Activated naive CD4-positive, alpha-beta T cell treated with anti-CD3 and anti-CD28 coated beads, Interleukin-2, amount 10 ng/mL, durations not matched to agents 7 days and 5 days (primary cell): ENCODE measurements around the gene MYO1D.
"Not testable (repeated sequence)": the region's sequence is repeated elsewhere in the genome, so short reads cannot be mapped to it uniquely, and the experiment has no call there.

Experiments used
- CTCF ChIA-PET: fragments of 350-600 bp; sonication (Branson Sonifier 250); formaldehyde crosslinking; loops from one replicate; lab custom pipeline; 2021; ENCODE audit warnings: antibody characterized with exemption; lab: Charles Lee
- DNase-seq: peaks from one replicate; pipeline ENCODE4 v3.0.0-alpha.2; 2020
- H3K27ac Mint-ChIP-seq: one replicate; pipeline ENCODE4 v1.8.0; 2021; ENCODE audit warnings: mild to moderate bottlenecking, moderate library complexity, mixed read lengths
- H3K27me3 Mint-ChIP-seq: one replicate; pipeline ENCODE4 v1.8.0; 2021; ENCODE audit warnings: mild to moderate bottlenecking, mixed read lengths
- H3K36me3 Mint-ChIP-seq: one replicate; pipeline ENCODE4 v1.8.0; 2021; ENCODE audit warnings: mixed read lengths
- H3K4me1 Mint-ChIP-seq: one replicate; pipeline ENCODE4 v1.8.0; 2021; ENCODE audit warnings: mixed read lengths
- H3K4me3 Mint-ChIP-seq: one replicate; pipeline ENCODE4 v1.8.0; 2021; ENCODE audit warnings: mild to moderate bottlenecking, moderate library complexity, mixed read lengths
- H3K9me3 Mint-ChIP-seq: one replicate; pipeline ENCODE4 v1.8.0; 2021; ENCODE audit warnings: mixed read lengths

The MYO1D gene

GRCh38 chr17:32876417-32877163 lies at the start of gene MYO1D:
Gene MYO1D, minus strand, starts transcription at chr17:32877124. Its CDS starts 252 bp downstream, at chr17:32876872.
- Mint-ChIP-seq H3K9me3 (no peaks in the 10 kb centered on the region), H3K4me3 (peak within 1 kb of the TSS; percentile 84), H3K27me3 (peaks cover 30% of the 10 kb centered on the region), H3K36me3 (no peaks in the 10 kb centered on the region), H3K4me1 (peaks cover 13% of the 10 kb centered on the region), H3K27ac (peak within 1 kb of the TSS; percentile 75)
- CTCF ChIA-PET: interaction anchor here (0.8 to 6.2 kb wide), 27 partner anchors 9 to 432 kb away, joined by 3 to 99 read pairs (median 4); partner anchors contain the start of gene PSMD11
- peak; percentile 74 for DNase-seq

- Mint-ChIP-seq H3K9me3 (no peaks in the 10 kb centered on the region), H3K27me3 (peaks cover 22% of the 10 kb centered on the region), H3K4me1 (no peaks in the 10 kb centered on the region), H3K27ac (no peak overlapping the region), H3K4me3 (no peak overlapping the region), H3K36me3 (no peaks in the 10 kb centered on the region)
- CTCF ChIA-PET: no interaction called here
- no peak for DNase-seq
Measured at GRCh38 chr17:32926183-32926582, 49.3 kb upstream of the MYO1D start.

GRCh38 chr17:32923905-32924304 lies 47.0 kb upstream of the MYO1D start:
- H3K9me3 Mint-ChIP-seq, H3K4me1 Mint-ChIP-seq, H3K36me3 Mint-ChIP-seq, H3K4me3 Mint-ChIP-seq, H3K27ac Mint-ChIP-seq, DNase-seq, CTCF ChIA-PET: not testable (repeated sequence)
- H3K27me3 Mint-ChIP-seq: peaks cover 22% of the 10 kb centered on the region

GRCh38 chr17:32921017-32921416 lies 44.1 kb upstream of the MYO1D start:
- Mint-ChIP-seq H3K4me3 (no peak overlapping the region), H3K4me1 (peaks cover 5% of the 10 kb centered on the region), H3K9me3 (no peaks in the 10 kb centered on the region), H3K27me3 (peaks cover 5% of the 10 kb centered on the region), H3K36me3 (no peaks in the 10 kb centered on the region), H3K27ac (no peak overlapping the region)
- CTCF ChIA-PET: interaction anchor here (1.0 kb wide), 1 partner anchor 138 kb away, joined by 3 read pairs; no protein-coding TSS in a partner anchor
- no peak for DNase-seq

- no peaks in the 10 kb centered on the region for H3K27me3 Mint-ChIP-seq
- no peak overlapping the region for H3K27ac Mint-ChIP-seq
- no peak for DNase-seq
- H3K36me3 Mint-ChIP-seq: no peaks in the 10 kb centered on the region
- no peaks in the 10 kb centered on the region for H3K9me3 Mint-ChIP-seq
- no peak overlapping the region for H3K4me3 Mint-ChIP-seq
- CTCF ChIA-PET: interaction anchor here (0.6 to 1.0 kb wide), 2 partner anchors 10 to 137 kb away, joined by 3 read pairs; no protein-coding TSS in a partner anchor
- H3K4me1 Mint-ChIP-seq: peaks cover 10% of the 10 kb centered on the region
Measured at GRCh38 chr17:32920293-32920692, 43.4 kb upstream of the MYO1D start.

GRCh38 chr17:32919876-32920275 lies 43.0 kb upstream of the MYO1D start:
- not testable (repeated sequence) for H3K4me3 Mint-ChIP-seq, H3K9me3 Mint-ChIP-seq
- peaks cover 15% of the 10 kb centered on the region for H3K4me1 Mint-ChIP-seq

GRCh38 chr17:32917842-32918241 lies 40.9 kb upstream of the MYO1D start:
- no peak overlapping the region for H3K27ac Mint-ChIP-seq
- CTCF ChIA-PET: no interaction called here

More at GRCh38 chr17:32919876-32920275, 43.0 kb upstream of the MYO1D start:
- not testable (repeated sequence) for H3K36me3 Mint-ChIP-seq, H3K27me3 Mint-ChIP-seq, DNase-seq, H3K27ac Mint-ChIP-seq
- CTCF ChIA-PET: interaction anchor here (1.0 kb wide), 1 partner anchor 137 kb away, joined by 3 read pairs; no protein-coding TSS in a partner anchor

GRCh38 chr17:32917081-32917480 lies 40.2 kb upstream of the MYO1D start:
- Mint-ChIP-seq H3K4me3 (no peak overlapping the region), H3K27ac (no peak overlapping the region), H3K36me3 (no peaks in the 10 kb centered on the region), H3K4me1 (peaks cover 16% of the 10 kb centered on the region), H3K9me3 (no peaks in the 10 kb centered on the region), H3K27me3 (peaks cover 4% of the 10 kb centered on the region)
- DNase-seq: no peak
- CTCF ChIA-PET: interaction anchor here (1.0 to 2.5 kb wide), 2 partner anchors 40 to 134 kb away, joined by 4 to 6 read pairs; partner anchors contain the start of gene MYO1D

More at GRCh38 chr17:32917842-32918241, 40.9 kb upstream of the MYO1D start:
- H3K36me3 Mint-ChIP-seq: no peaks in the 10 kb centered on the region
- H3K4me3 Mint-ChIP-seq: no peak overlapping the region
- no peaks in the 10 kb centered on the region for H3K9me3 Mint-ChIP-seq
- DNase-seq: no peak
- H3K4me1 Mint-ChIP-seq: peaks cover 16% of the 10 kb centered on the region
- no peaks in the 10 kb centered on the region for H3K27me3 Mint-ChIP-seq

GRCh38 chr17:32916134-32916533 lies 39.2 kb upstream of the MYO1D start:
- H3K9me3 Mint-ChIP-seq: no peaks in the 10 kb centered on the region
- no peak overlapping the region for H3K27ac Mint-ChIP-seq
- no peak for DNase-seq
- peaks cover 4% of the 10 kb centered on the region for H3K27me3 Mint-ChIP-seq
- H3K36me3 Mint-ChIP-seq: no peaks in the 10 kb centered on the region
- peaks cover 16% of the 10 kb centered on the region for H3K4me1 Mint-ChIP-seq
- no peak overlapping the region for H3K4me3 Mint-ChIP-seq
- CTCF ChIA-PET: interaction anchor here (1.0 to 2.5 kb wide), 3 partner anchors 39 to 133 kb away, joined by 4 to 6 read pairs (median 6); partner anchors contain the start of gene MYO1D

GRCh38 chr17:32915245-32915644 lies 38.3 kb upstream of the MYO1D start:
- Mint-ChIP-seq H3K36me3 (no peaks in the 10 kb centered on the region), H3K4me1 (peaks cover 16% of the 10 kb centered on the region), H3K27ac (no peak overlapping the region), H3K4me3 (no peak overlapping the region), H3K27me3 (peaks cover 4% of the 10 kb centered on the region), H3K9me3 (no peaks in the 10 kb centered on the region)
- CTCF ChIA-PET: interaction anchor here (0.7 to 2.5 kb wide), 6 partner anchors 18 to 159 kb away, joined by 3 to 9 read pairs (median 5); partner anchors contain the start of gene MYO1D
- DNase-seq: no peak

- DNase-seq: no peak
- Mint-ChIP-seq H3K27ac (no peak overlapping the region), H3K4me3 (no peak overlapping the region), H3K4me1 (peaks cover 16% of the 10 kb centered on the region), H3K9me3 (no peaks in the 10 kb centered on the region), H3K27me3 (peaks cover 4% of the 10 kb centered on the region), H3K36me3 (no peaks in the 10 kb centered on the region)
- CTCF ChIA-PET: interaction anchor here (0.9 to 2.0 kb wide), 4 partner anchors 17 to 158 kb away, joined by 3 to 9 read pairs (median 5); no protein-coding TSS in a partner anchor
Measured at GRCh38 chr17:32914181-32914580, 37.3 kb upstream of the MYO1D start.

GRCh38 chr17:32913593-32913992 lies 36.7 kb upstream of the MYO1D start:
- no peak for DNase-seq
- no peaks in the 10 kb centered on the region for H3K9me3 Mint-ChIP-seq
- CTCF ChIA-PET: interaction anchor here (1.0 to 2.0 kb wide), 2 partner anchors 24 to 37 kb away, joined by 4 to 9 read pairs; partner anchors contain the start of gene MYO1D
- no peak overlapping the region for H3K4me3 Mint-ChIP-seq
- no peak overlapping the region for H3K27ac Mint-ChIP-seq
- H3K4me1 Mint-ChIP-seq: peaks cover 16% of the 10 kb centered on the region
- H3K27me3 Mint-ChIP-seq: peaks cover 9% of the 10 kb centered on the region
- no peaks in the 10 kb centered on the region for H3K36me3 Mint-ChIP-seq

- no peak for DNase-seq
- H3K4me3 Mint-ChIP-seq: no peak overlapping the region
- H3K36me3 Mint-ChIP-seq: no peaks in the 10 kb centered on the region
- H3K27me3 Mint-ChIP-seq: peaks cover 19% of the 10 kb centered on the region
- H3K27ac Mint-ChIP-seq: no peak overlapping the region
- H3K4me1 Mint-ChIP-seq: peaks cover 16% of the 10 kb centered on the region
- CTCF ChIA-PET: interaction anchor here (0.6 to 1.3 kb wide), 5 partner anchors 27 to 141 kb away, joined by 3 to 8 read pairs (median 4); partner anchors contain the start of gene MYO1D
- no peaks in the 10 kb centered on the region for H3K9me3 Mint-ChIP-seq
Measured at GRCh38 chr17:32912218-32912897, 35.4 kb upstream of the MYO1D start.

- no peaks in the 10 kb centered on the region for H3K36me3 Mint-ChIP-seq
- H3K4me1 Mint-ChIP-seq: peaks cover 8% of the 10 kb centered on the region
- no peak for DNase-seq
- H3K4me3 Mint-ChIP-seq: no peak overlapping the region
- CTCF ChIA-PET: interaction anchor here (1.0 to 2.2 kb wide), 5 partner anchors 10 to 129 kb away, joined by 3 to 21 read pairs (median 7); partner anchors contain the start of gene MYO1D
- H3K27ac Mint-ChIP-seq: no peak overlapping the region
- H3K9me3 Mint-ChIP-seq: no peaks in the 10 kb centered on the region
- peaks cover 19% of the 10 kb centered on the region for H3K27me3 Mint-ChIP-seq
Measured at GRCh38 chr17:32910769-32911168, 33.8 kb upstream of the MYO1D start.
